Measurements from ENCODE around the gene ALDH4A1. TPM values are rescaled to one million over a fixed set of nuclear protein-coding genes. Genes with fewer than 3 reads are reported as not detected.

Gene ALDH4A1
- total and polyA plus RNA-seq, 10 of the 15 experiments (the other 5 are each of a cell fraction or from before 2014, with no cell fraction given) = 0.06 to 25.5 (median 13.0) TPM

GRCh38 chr1:18876210-18876609 is 26.1 kb downstream of the ALDH4A1 start:
- no peak for TF ChIP-seq PKNOX1 (IDR thresholded peaks at IDR 0.05)
- CTCF ChIA-PET = interaction anchor here (1.0 to 1.4 kb wide), 5 partner anchors 14 to 55 kb away, joined by 3 to 4 read pairs (median 3); partner anchors contain the start of gene ALDH4A1
- FAIRE-seq (no peak), DNase-seq (ENCODE audit: low read depth, low spot score) (no peak), ATAC-seq (no peak)
- Histone ChIP-seq H2AFZ (ENCODE audit: control insufficient read depth, low read depth, low read length) (no peak overlapping the region), H4K20me1 (ENCODE audit: control insufficient read depth, insufficient read depth) (no peaks in the 10 kb centered on the region; the same call in 1 of the 2 replicates), H3K79me2 (ENCODE audit: control insufficient read depth, insufficient read depth, low read length) (no peaks in the 10 kb centered on the region), H3K4me1 (ENCODE audit: control insufficient read depth, insufficient read depth, low read length) (no peaks in the 10 kb centered on the region), H3K9me3 (replicated peaks; ENCODE audit: control insufficient read depth, insufficient read depth, low read length) (no peaks in the 10 kb centered on the region), H3K9ac (ENCODE audit: control insufficient read depth, insufficient read depth, low read length) (no peak overlapping the region), H3K4me3 (no peak overlapping the region), H3K4me2 (ENCODE audit: control insufficient read depth, insufficient read depth) (no peak overlapping the region), H3K27me3 (replicated peaks in 1 of 2; ENCODE audit: control insufficient read depth in 2 of 2, insufficient read depth in 2 of 2, low read length in 1 of 2) (no peaks in the 10 kb centered on the region), H3K27ac (ENCODE audit: control insufficient read depth, insufficient read depth) (no peak overlapping the region), H3K36me3 (ENCODE audit: control insufficient read depth in 2 of 2, insufficient read depth in 2 of 2, low read length in 1 of 2) (no peaks in the 10 kb centered on the region)
- 75% methylated on average over 7 of the region's 10 CpGs for WGBS (ENCODE audit: insufficient coverage, insufficient replicate concordance, low lambda C conversion rate, missing lambda C conversion rate)
- POLR2A ChIA-PET = no interaction called here
- intact Hi-C loops (cut with micrococcal nuclease; ENCODE audit: unreplicated experiment) = loop anchor here (5.0 kb wide), 1 partner anchor 279 kb away; no protein-coding TSS in a partner anchor
- BruUV-seq (replicated peaks) = no TSS peak
- in situ Hi-C loops (cut with MboI) = no loop called here
- SMC1A ChIA-PET (ENCODE audit: uncharacterized antibody, unreplicated experiment) = no interaction called here
- RAD21 ChIA-PET (ENCODE audit: unreplicated experiment) = no interaction called here

GRCh38 chr1:18875796-18876128 is 26.6 kb downstream of the ALDH4A1 start:
- Histone ChIP-seq H3K9ac (ENCODE audit: control insufficient read depth, insufficient read depth, low read length) (no peak overlapping the region), H3K27ac (ENCODE audit: control insufficient read depth, insufficient read depth) (no peak overlapping the region), H3K4me2 (ENCODE audit: control insufficient read depth, insufficient read depth) (no peak overlapping the region), H4K20me1 (ENCODE audit: control insufficient read depth, insufficient read depth) (no peaks in the 10 kb centered on the region; the same call in 1 of the 2 replicates), H2AFZ (ENCODE audit: control insufficient read depth, low read depth, low read length) (no peak overlapping the region), H3K9me3 (replicated peaks; ENCODE audit: control insufficient read depth, insufficient read depth, low read length) (no peaks in the 10 kb centered on the region), H3K27me3 (replicated peaks in 1 of 2; ENCODE audit: control insufficient read depth in 2 of 2, insufficient read depth in 2 of 2, low read length in 1 of 2) (no peaks in the 10 kb centered on the region), H3K4me3 (no peak overlapping the region), H3K79me2 (ENCODE audit: control insufficient read depth, insufficient read depth, low read length) (no peaks in the 10 kb centered on the region), H3K4me1 (ENCODE audit: control insufficient read depth, insufficient read depth, low read length) (no peaks in the 10 kb centered on the region), H3K36me3 (ENCODE audit: control insufficient read depth in 2 of 2, insufficient read depth in 2 of 2, low read length in 1 of 2) (no peaks in the 10 kb centered on the region)
- intact Hi-C loops (cut with micrococcal nuclease; ENCODE audit: unreplicated experiment) (loop anchor here (5.0 kb wide), 1 partner anchor 278 kb away; no protein-coding TSS in a partner anchor), in situ Hi-C loops (cut with MboI) (no loop called here)
- no TSS peak for BruUV-seq (replicated peaks)
- ATAC-seq (no peak), FAIRE-seq (no peak), DNase-seq (ENCODE audit: low read depth, low spot score) (no peak)
- POLR2A ChIA-PET = no interaction called here
- RAD21 ChIA-PET (ENCODE audit: unreplicated experiment) = interaction anchor here (0.5 kb wide), 1 partner anchor 314 kb away, joined by 3 read pairs; no protein-coding TSS in a partner anchor
- SMC1A ChIA-PET (ENCODE audit: uncharacterized antibody, unreplicated experiment) = no interaction called here
- TF ChIP-seq RUNX3 (IDR thresholded peaks at IDR 0.05; ENCODE audit: low read length) (no peak), CREB1 (IDR thresholded peaks at IDR 0.05; ENCODE audit: low read depth) (no peak), SMARCA5 (IDR thresholded peaks at IDR 0.05) (no peak), FOXM1 (IDR thresholded peaks at IDR 0.05; ENCODE audit: low read depth, low read length) (no peak)
- WGBS (ENCODE audit: insufficient coverage, insufficient replicate concordance, low lambda C conversion rate, missing lambda C conversion rate) = 32% methylated on average over 3 of the region's 3 CpGs
- CTCF ChIA-PET = interaction anchor here (0.6 to 3.5 kb wide), 10 partner anchors 8 to 456 kb away, joined by 3 to 14 read pairs (median 3); partner anchors contain the start of gene ALDH4A1
